Mesothelial cell of epicardium (in vitro differentiated cells): Measurements from ENCODE around the gene TRPV4. TPM values are rescaled to one million over a fixed set of nuclear protein-coding genes. Genes with fewer than 3 reads are reported as not detected.
A peak's percentile ranks its signal among the peaks of the same experiment; 100 is the strongest.
"Not testable (repeated sequence)": the region's sequence is repeated elsewhere in the genome, so short reads cannot be mapped to it uniquely, and the experiment has no call there.

Source experiments
- DNase-seq, 2 experiments: peaks; one replicate each; pipeline ENCODE4 v3.0.0; 2021; ENCODE audit warnings: low spot score in 2 of 2; ENCODE audit not compliant: unreplicated experiment in 2 of 2
- H3K27ac Mint-ChIP-seq: 2 replicates; pipeline ENCODE4 v1.8.0; 2021; ENCODE audit warnings: mixed read lengths
- H3K27me3 Mint-ChIP-seq: 2 replicates; pipeline ENCODE4 v1.8.0; 2021; ENCODE audit warnings: low read depth, mixed read lengths
- H3K36me3 Mint-ChIP-seq: 2 replicates; pipeline ENCODE4 v1.8.0; 2021; ENCODE audit warnings: mixed read lengths
- H3K4me1 Mint-ChIP-seq: 2 replicates; pipeline ENCODE4 v1.8.0; 2021; ENCODE audit warnings: mixed read lengths
- H3K4me3 Mint-ChIP-seq: 2 replicates; pipeline ENCODE4 v1.8.0; 2021; ENCODE audit warnings: mild to moderate bottlenecking, moderate library complexity, mixed read lengths
- H3K9me3 Mint-ChIP-seq: 2 replicates; pipeline ENCODE4 v1.8.0; 2021; ENCODE audit warnings: mixed read lengths
- CTCF ChIP-seq: fragments of 200-600 bp; sonication (generic); IDR thresholded peaks from one replicate; pipeline ENCODE4 v1.5.0; 2021; ENCODE audit warnings: antibody characterized with exemption; ENCODE audit not compliant: unreplicated experiment
- total RNA-seq: library from RNA; stranded (reverse); gene quantifications from 3 replicates; pipeline ENCODE4 v1.2.1, GENCODE V29; 2021

Gene TRPV4
- total RNA-seq, 1 donor from 2014 or later = 4.1 TPM

DNA sequence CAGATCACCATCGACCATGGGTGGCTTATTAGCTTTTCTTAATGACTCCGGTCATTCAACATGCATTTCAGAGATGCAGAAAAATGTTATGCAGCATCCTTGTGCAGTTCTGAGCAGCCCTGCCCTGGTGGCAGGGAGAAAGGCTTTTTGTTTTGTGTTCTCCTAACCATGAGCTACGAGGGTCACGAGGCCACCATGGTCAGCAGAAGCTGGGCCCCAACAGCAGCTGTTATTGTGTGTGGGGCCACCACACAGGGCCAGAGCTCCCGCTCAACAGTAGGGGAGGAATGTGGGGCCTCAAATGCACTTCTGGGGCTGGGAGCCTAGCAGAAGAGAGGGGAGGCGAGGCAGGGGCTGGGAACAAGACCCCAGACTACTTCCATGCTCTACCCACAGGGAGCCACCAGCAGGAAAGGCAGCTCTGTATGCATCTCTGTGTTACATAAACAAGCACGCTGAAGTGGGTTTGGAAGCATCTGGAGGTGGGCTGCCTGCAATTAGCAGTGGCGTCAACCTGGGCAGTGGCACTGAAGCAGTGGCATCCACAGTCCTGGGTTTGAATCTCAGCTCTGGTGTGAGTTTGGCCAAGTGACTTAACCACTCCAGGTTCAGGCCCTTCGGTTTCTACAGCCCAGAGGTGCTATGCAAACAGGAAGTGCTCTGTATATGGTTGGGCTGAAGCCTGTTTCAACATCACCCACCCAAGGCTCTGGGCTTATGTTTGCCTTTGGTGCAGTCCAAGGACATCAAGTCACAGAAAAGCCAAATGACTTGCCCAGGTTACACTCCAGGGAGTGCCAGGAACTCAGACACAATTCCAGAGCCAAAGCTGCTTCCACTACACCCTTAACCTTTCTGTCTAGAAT is 30.9 kb upstream of the TRPV4 start:
- no peaks in the 10 kb centered on the region for H3K36me3 Mint-ChIP-seq
- no peak for TF ChIP-seq CTCF
- H3K4me1 Mint-ChIP-seq = peaks cover 20% of the 10 kb centered on the region
- no peak overlapping the region for H3K4me3 Mint-ChIP-seq
- H3K9me3 Mint-ChIP-seq = no peaks in the 10 kb centered on the region
- DNase-seq = no peak
- peak overlapping the region; percentile 76 for H3K27ac Mint-ChIP-seq
- H3K27me3 Mint-ChIP-seq = no peaks in the 10 kb centered on the region

DNA sequence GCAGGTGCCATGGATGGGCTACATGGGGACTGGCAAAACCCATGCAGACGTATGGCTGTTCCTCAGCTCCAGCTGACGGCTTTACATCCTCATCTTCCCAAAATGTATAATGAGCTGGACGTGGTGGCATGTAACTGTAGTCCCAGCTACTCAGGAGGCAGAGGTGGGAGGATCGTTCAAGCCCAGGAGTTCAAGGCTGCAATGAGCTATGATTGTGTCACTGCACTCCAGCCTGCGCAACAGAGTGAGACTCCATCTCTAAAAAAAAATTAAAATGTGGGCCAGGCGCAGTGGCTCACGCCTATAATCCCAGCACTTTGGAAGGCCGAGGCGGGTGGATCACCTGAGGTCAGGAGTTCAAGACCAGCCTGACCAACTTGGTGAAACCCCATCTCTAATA is 29.3 kb upstream of the TRPV4 start:
- not testable (repeated sequence) for H3K4me3 Mint-ChIP-seq, H3K27ac Mint-ChIP-seq, H3K9me3 Mint-ChIP-seq, H3K27me3 Mint-ChIP-seq, H3K36me3 Mint-ChIP-seq, DNase-seq
- peaks cover 18% of the 10 kb centered on the region for H3K4me1 Mint-ChIP-seq

GRCh38 chr12:109861689-109862314 is 28.6 kb upstream of the TRPV4 start:
- no peaks in the 10 kb centered on the region for H3K9me3 Mint-ChIP-seq
- peaks cover 4% of the 10 kb centered on the region for H3K36me3 Mint-ChIP-seq
- no peak overlapping the region for H3K4me3 Mint-ChIP-seq
- DNase-seq = no peak
- no peaks in the 10 kb centered on the region for H3K27me3 Mint-ChIP-seq
- peaks cover 18% of the 10 kb centered on the region for H3K4me1 Mint-ChIP-seq
- no peak overlapping the region for H3K27ac Mint-ChIP-seq
- TF ChIP-seq CTCF = no peak

DNA sequence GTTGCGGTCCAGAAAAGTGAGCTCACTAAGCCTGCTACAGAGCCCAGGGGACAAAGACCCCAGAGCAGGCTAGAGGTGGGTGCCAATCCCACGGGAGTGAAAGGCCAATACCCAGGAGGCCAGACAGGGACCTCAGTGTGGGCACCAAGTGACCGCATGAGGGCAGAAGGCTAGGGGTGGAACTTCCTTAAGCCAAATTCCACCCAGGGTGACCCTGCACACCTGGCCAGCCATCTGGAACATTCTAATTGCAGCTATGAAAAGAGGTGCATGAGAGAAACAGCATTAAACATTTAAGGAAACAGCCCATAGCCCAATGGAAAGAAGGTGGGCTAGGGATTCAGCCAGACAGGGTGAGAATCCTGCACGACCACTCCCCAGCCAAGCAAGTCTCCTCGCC is 27.8 kb upstream of the TRPV4 start:
- no peak for TF ChIP-seq CTCF
- no peaks in the 10 kb centered on the region for H3K27me3 Mint-ChIP-seq
- DNase-seq = no peak
- H3K4me3 Mint-ChIP-seq = no peak overlapping the region
- peaks cover 18% of the 10 kb centered on the region for H3K4me1 Mint-ChIP-seq
- no peaks in the 10 kb centered on the region for H3K9me3 Mint-ChIP-seq
- H3K36me3 Mint-ChIP-seq = peaks cover 4% of the 10 kb centered on the region
- H3K27ac Mint-ChIP-seq = no peak overlapping the region

DNA sequence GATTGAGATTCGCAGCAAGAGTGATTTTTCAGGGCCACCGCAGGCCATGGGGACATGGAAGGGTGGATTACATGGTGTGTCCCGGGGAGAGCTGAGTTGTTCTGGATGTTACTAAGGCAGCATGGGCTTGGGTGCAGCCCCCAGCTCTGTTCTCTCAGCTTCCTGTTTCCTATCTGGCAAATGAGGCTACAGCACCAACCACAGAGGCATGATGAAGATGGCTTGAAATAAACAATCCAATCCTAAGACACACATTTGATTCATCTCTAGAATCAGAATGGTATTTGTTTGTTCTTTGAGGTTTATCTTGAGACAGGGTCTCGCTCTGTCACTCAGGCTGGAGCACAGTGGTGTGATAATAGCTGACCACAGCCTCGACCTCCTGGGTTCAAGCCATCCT is 25.6 kb upstream of the TRPV4 start:
- no peaks in the 10 kb centered on the region for H3K27me3 Mint-ChIP-seq
- no peak for DNase-seq
- no peak overlapping the region for H3K27ac Mint-ChIP-seq
- TF ChIP-seq CTCF = no peak
- no peak overlapping the region for H3K4me3 Mint-ChIP-seq
- H3K9me3 Mint-ChIP-seq = no peaks in the 10 kb centered on the region
- peaks cover 4% of the 10 kb centered on the region for H3K36me3 Mint-ChIP-seq
- H3K4me1 Mint-ChIP-seq = peaks cover 6% of the 10 kb centered on the region

DNA sequence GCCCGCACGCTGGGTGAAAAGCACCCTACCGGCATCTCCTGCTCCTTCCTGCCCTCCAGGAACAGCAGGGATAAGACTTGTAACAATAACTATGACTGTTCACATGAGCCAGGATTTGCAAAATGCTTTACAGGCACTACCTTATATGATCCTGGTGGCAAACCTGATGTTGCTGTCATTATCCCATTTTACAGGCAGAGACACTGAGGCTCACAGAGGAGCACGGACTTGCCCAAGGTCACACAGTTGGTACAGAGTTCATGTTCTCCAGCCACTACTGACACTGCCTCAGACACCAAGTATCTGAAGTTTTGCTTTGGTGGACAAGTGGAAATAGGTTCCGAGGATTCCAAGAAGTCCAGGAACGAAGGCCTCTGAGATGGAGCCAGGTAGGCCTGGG is 24.5 kb upstream of the TRPV4 start:
- no peak for DNase-seq
- Mint-ChIP-seq H3K27ac (no peak overlapping the region), H3K4me1 (no peaks in the 10 kb centered on the region), H3K9me3 (no peaks in the 10 kb centered on the region), H3K36me3 (peaks cover 4% of the 10 kb centered on the region), H3K4me3 (no peak overlapping the region), H3K27me3 (no peaks in the 10 kb centered on the region)
- TF ChIP-seq CTCF = no peak
